ENCODE data around the gene PRKCSH.

- TF ChIP-seq CTCF (IDR thresholded peaks at IDR 0.05) (no peak), POLR2A (IDR thresholded peaks at IDR 0.05) (no peak)
Measured at GRCh38 chr19:11446271-11446651, 10.8 kb downstream of the PRKCSH start.
